ENCODE measurements around the gene RNF215. TPM values are rescaled to one million over a fixed set of nuclear protein-coding genes. Genes with fewer than 3 reads are reported as not detected.

RNF215 gene
- total and polyA plus RNA-seq, 2 donors (not counting 3 experiments of a cell fraction or from before 2014, with no cell fraction given) = 16.7 to 26.9 TPM

GRCh38 chr22:30411780-30412179 is 24.6 kb upstream of the RNF215 start:
- TF ChIP-seq, protein P1, sequence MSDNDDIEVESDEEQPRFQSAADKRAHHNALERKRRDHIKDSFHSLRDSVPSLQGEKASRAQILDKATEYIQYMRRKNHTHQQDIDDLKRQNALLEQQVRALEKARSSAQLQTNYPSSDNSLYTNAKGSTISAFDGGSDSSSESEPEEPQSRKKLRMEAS (IDR thresholded peaks at IDR 0.05; ENCODE audit: insufficient read depth, insufficient read length) = no peak
- TF ChIP-seq GATA2 (IDR thresholded peaks at IDR 0.05; ENCODE audit: insufficient read depth, insufficient read length, low read depth, low read length) = no peak
- no peak for TF ChIP-seq JUN (IDR thresholded peaks at IDR 0.05; ENCODE audit: borderline replicate concordance, insufficient read depth, insufficient read length, low read depth)
- FAIRE-seq = no peak
- no TSS peak for BruUV-seq (replicated peaks)
- no peak overlapping the region for H2AFZ ChIP-seq (ENCODE audit: low read depth, low read length)
- no peaks in the 10 kb centered on the region for H3K9me3 ChIP-seq (replicated peaks; ENCODE audit: control insufficient read depth, insufficient read depth, low read length)
- H3K4me2 ChIP-seq (ENCODE audit: insufficient read depth, low read length) = no peak overlapping the region
- no peak for DNase-seq (ENCODE audit: low read depth, low spot score)
- intact Hi-C loops (cut with micrococcal nuclease) = no loop called here
- CTCF ChIA-PET = interaction anchor here (1.2 to 4.0 kb wide), 3 partner anchors 10 to 15 kb away, joined by 6 to 21 read pairs (median 13); partner anchors contain the start of genes MTFP1 and SEC14L2
- no peak overlapping the region for H3K27ac ChIP-seq (ENCODE audit: insufficient read depth, low read depth, low read length)
- H3K4me3 ChIP-seq (replicated peaks in 1 of 3; ENCODE audit: insufficient read depth in 1 of 3, low read depth in 1 of 3, low read length in 3 of 3) = no peak overlapping the region
- POLR2A ChIA-PET = interaction anchor here (0.6 kb wide), 1 partner anchor 18 kb away, joined by 7 read pairs; no protein-coding TSS in a partner anchor
- H3K9ac ChIP-seq (replicated peaks; ENCODE audit: extremely low read depth, insufficient read depth, low read length) = no peak overlapping the region
- dilution Hi-C loops (cut with MboI; ENCODE audit: extremely low pct_ligation_motif_present, low sequenced_read_pairs) = no loop called here
- H3K4me1 ChIP-seq (ENCODE audit: control insufficient read depth, extremely low read depth, insufficient read depth, low read length) = peaks cover 6% of the 10 kb centered on the region
- H3K79me2 ChIP-seq (ENCODE audit: control insufficient read depth, insufficient read depth, low read length) = no peaks in the 10 kb centered on the region
- H3K36me3 ChIP-seq (ENCODE audit: control insufficient read depth in 2 of 2, extremely low read depth in 1 of 2, insufficient read depth in 2 of 2, low read length in 2 of 2) = peaks cover 10 to 50% of the 10 kb centered on the region in 2 experiments
- H4K20me1 ChIP-seq (replicated peaks; ENCODE audit: control insufficient read depth, extremely low read depth, insufficient read depth, low read length) = no peaks in the 10 kb centered on the region
- H3K27me3 ChIP-seq (ENCODE audit: control insufficient read depth in 2 of 2, insufficient read depth in 2 of 2, low read length in 2 of 2) = no peaks in the 10 kb centered on the region
- H3K9me1 ChIP-seq (replicated peaks; ENCODE audit: control insufficient read depth, extremely low read depth, insufficient read depth, low read length) = no peaks in the 10 kb centered on the region

DNA sequence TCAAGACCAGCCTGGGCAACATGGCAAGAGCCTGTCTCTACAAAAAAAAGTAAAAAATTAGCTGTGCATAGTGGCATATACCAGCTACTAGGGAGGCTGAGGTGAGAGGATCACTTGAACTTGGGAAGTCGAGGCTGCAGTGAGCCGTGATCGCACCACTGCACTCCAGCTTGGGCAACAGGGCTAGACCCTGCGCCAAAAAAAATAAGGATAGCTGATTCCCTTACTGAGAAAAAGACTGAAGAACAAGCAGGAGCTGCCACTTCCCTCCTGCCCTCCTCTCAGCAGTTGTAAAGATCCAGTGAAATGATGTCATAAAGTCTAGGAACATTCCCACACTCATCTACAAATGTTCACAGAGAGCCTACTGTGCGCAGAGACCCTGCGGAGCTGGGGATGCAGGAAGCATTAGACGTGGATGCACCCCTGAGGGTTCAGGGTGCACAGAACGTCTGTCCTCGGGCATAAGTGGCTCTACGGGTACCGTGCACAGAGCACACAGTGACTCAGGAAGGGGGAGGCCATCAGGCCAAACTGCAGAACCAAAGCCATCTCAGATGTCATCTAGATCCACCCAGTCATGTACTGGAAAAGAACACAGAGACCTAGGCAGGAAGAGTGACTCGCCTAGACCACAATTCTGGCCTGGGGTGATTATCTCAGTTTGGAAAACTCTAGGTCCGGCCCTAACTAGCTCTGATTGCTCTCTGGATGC is 21.3 kb upstream of the RNF215 start:
- BruUV-seq (replicated peaks) = no TSS peak
- TF ChIP-seq POLR2AphosphoS5 (IDR thresholded peaks at IDR 0.05; ENCODE audit: insufficient read depth, low read depth, low read length) (peak; percentile 72), GATA2 (IDR thresholded peaks at IDR 0.05; ENCODE audit: insufficient read depth, insufficient read length, low read depth, low read length) (peak; percentile 83), JUN (IDR thresholded peaks at IDR 0.05; ENCODE audit: borderline replicate concordance, insufficient read depth, insufficient read length, low read depth) (peak; percentile 24)
- TF ChIP-seq, protein P1 (IDR thresholded peaks at IDR 0.05; ENCODE audit: insufficient read depth, insufficient read length) = no peak
- peaks cover 6% of the 10 kb centered on the region for H3K4me1 ChIP-seq (ENCODE audit: control insufficient read depth, extremely low read depth, insufficient read depth, low read length)
- H2AFZ ChIP-seq (ENCODE audit: low read depth, low read length) = no peak overlapping the region
- peaks cover 7% of the 10 kb centered on the region for H3K79me2 ChIP-seq (ENCODE audit: control insufficient read depth, insufficient read depth, low read length)
- no peaks in the 10 kb centered on the region for H3K27me3 ChIP-seq (ENCODE audit: control insufficient read depth in 2 of 2, insufficient read depth in 2 of 2, low read length in 2 of 2)
- POLR2A ChIA-PET = interaction anchor here (1.5 kb wide), 1 partner anchor 12 kb away, joined by 5 read pairs; the partner anchor contains the start of gene SEC14L2
- CTCF ChIA-PET = interaction anchor here (0.9 to 4.1 kb wide), 7 partner anchors 11 to 153 kb away, joined by 3 to 21 read pairs (median 4); partner anchors contain the start of genes MTFP1 and SEC14L2
- DNase-seq (ENCODE audit: low read depth, low spot score) (peak; percentile 50), FAIRE-seq (peak; percentile 69)
- no peaks in the 10 kb centered on the region for H4K20me1 ChIP-seq (replicated peaks; ENCODE audit: control insufficient read depth, extremely low read depth, insufficient read depth, low read length)
- no peak overlapping the region for H3K9ac ChIP-seq (replicated peaks; ENCODE audit: extremely low read depth, insufficient read depth, low read length)
- H3K27ac ChIP-seq (ENCODE audit: insufficient read depth, low read depth, low read length) = peak overlapping the region; percentile 6
- intact Hi-C loops (cut with micrococcal nuclease) (no loop called here), dilution Hi-C loops (cut with MboI; ENCODE audit: extremely low pct_ligation_motif_present, low sequenced_read_pairs) (no loop called here)
- no peak overlapping the region for H3K4me2 ChIP-seq (ENCODE audit: insufficient read depth, low read length)
- H3K36me3 ChIP-seq (ENCODE audit: control insufficient read depth in 2 of 2, extremely low read depth in 1 of 2, insufficient read depth in 2 of 2, low read length in 2 of 2) = peaks cover 3 to 40% of the 10 kb centered on the region in 2 experiments
- H3K4me3 ChIP-seq (replicated peaks in 1 of 3; ENCODE audit: insufficient read depth in 1 of 3, low read depth in 1 of 3, low read length in 3 of 3) = no peak overlapping the region
- no peaks in the 10 kb centered on the region for H3K9me3 ChIP-seq (replicated peaks; ENCODE audit: control insufficient read depth, insufficient read depth, low read length)
- H3K9me1 ChIP-seq (replicated peaks; ENCODE audit: control insufficient read depth, extremely low read depth, insufficient read depth, low read length) = no peaks in the 10 kb centered on the region
